8988T (cell line): Measurements from ENCODE around the gene TPBGL.
A peak's percentile ranks its signal among the peaks of the same experiment; 100 is the strongest.

Experiments used
- DNase-seq: peaks from one replicate; pipeline ENCODE4 v3.0.0; 2011

The TPBGL gene

DNA sequence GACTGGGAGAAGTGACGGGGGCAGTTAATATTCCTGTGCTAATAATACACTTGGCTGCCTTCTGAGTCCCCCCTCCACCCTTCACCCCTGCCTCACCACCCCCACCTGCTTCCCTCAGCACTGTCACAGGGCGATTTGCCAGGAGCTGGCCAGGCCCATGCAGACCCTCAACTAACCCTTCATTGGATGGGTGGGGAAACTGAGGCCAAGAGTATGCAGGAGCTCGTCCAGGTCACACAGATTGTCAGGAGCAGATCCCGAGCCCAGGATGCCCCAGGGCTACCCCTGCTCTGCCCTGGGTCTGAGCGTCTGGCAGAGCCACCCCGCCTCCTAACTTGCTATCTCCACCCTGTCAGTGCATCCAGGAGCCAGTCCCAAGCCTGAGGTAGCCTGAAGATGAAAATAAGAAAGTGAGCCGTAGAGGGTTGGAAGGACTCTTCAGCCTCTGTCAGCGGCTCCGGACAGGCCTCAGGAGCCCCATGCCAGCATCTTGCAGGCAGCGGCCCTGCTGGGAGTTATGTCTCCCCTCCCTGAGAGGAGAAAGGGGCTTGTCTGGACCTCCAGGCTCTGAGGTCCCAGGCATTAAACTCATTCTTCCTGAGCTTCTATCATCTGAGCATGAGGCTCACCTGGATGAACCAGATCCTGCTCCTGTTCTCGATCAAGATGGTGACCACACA lies 6.2 kb downstream of the TPBGL start:
- DNase-seq: no peak

DNA sequence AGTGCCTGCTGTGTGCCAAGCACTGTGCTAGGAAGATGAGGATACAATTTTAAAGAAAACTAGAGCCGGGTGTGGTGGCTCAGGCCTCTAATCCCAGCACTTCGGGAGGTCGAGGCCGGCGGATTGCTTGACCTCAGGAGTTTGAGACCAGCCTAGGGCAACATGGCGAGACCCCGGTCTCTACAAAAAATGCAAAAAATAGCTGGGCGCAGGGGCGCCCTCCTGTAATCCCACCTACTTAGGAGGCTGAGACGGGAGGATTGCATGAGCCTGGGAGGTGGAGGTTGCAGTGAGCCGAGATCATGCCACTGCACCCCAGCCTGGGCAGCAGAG lies 8.3 kb downstream of the TPBGL start:
- DNase-seq: no peak

DNA sequence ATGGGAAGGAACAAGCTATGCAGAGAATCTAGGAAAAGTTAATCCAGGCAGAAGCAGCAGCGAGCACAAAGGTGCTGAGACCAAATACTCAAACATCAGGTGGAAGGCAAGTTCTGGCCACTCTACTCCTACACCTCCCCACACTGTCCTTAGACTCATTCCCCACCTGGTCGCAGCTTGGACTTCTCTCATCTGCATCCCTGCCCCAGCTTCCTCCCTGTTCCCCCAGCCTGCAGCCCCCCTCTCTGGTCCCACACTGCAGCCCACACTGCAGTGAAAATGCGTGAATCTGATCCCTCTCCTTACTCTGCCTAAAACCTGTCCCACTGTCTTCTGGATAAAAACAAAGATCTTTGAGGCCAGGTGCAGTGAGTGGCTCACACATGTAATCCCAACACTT lies 9.1 kb downstream of the TPBGL start:
- no peak for DNase-seq

DNA sequence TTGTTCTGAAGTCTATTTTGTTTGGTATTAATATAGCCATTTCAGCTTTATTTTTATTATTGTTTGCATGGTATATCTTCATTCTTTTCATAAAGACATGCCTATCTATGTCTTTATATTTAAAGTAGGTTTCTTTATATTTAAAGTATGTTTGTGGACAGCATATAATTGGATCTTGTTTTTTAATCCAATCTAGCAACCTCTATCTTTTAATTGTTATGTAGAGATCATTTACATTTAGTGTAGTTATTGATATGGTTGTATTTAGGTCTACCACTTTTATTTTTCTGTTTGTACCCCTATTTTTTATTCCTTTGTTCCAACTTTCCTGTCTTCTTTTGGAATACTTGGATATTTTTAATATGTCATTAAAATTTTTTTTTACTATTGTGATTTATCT lies 13.8 kb downstream of the TPBGL start:
- DNase-seq: no peak

DNA sequence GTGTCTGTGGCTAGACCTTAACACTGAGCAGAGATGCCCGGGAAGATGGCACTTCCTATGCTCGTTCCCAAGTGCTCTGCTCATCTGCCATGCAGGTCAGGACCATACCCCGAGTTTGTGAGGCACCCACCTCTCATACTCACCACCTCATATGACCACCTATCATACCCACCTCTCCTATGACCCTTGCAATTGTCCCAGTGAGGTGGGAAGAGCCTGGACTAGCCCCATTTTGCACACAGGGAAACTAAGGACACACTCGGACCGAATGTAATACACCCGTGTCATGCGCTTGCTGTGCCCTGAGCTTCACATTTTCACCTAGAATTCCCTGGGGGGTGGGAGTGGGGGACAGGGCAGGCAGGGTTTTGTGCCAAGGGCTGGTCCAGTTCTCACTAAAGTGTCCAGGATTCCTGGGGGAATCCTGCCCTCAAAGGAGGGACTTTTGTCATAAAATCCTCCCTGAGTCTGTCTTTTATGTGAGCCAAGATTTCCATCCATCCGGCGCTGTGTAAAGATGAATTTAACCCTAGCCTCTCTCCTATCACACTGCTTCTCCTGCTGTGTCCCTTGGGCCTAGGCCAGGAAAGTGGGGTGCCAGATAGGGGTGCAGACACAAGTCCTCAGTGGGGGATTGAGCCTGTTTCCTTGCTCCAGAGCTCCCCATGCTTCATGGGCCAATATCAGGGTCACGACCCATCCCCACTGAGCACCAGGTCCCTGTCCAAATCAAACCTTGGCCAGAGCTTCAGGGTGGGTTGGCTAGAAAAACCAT lies 20.0 kb downstream of the TPBGL start:
- DNase-seq: no peak

DNA sequence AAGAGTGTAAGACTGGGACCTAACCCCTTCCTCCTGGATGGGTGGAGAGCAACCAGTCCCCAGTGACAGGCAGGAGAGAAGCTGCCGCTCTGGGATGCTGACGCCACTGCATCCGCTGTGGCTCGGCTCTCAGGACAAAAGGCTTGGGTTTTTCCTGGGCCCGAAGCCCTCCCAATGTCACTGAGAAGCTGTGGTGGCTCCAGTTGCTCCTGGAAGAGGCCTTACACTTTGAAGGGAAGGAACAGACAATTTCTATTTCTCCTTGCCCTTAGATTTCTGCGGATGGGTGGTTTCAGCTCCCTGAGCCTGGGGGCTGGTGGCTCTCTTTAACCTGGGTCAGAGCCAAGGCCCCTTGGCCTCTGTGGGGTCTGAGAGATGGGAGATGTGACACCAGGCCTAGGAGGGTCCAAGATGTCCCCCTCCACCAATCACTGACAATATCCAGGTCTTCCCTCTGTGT lies 21.4 kb downstream of the TPBGL start:
- peak; percentile 12 for DNase-seq

DNA sequence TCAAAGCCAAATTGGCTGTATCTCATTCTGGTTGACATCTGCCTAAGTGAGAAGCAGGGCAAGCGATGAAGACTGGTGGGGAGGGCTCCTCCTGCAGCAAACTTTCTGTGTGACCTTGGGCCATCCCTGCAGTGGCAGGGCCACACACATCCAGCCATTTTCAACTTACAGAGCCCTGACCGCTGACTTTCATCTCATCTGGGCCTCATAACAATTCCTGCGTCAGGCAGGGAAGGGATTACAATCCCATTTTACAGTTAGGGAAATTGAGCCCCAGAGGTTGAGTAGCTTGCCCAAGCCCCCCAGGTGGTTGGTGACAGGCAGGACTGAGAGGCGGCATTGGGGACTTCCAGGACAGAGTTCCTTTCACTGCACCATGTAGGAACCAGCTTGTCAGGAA lies 21.9 kb downstream of the TPBGL start:
- DNase-seq: no peak

DNA sequence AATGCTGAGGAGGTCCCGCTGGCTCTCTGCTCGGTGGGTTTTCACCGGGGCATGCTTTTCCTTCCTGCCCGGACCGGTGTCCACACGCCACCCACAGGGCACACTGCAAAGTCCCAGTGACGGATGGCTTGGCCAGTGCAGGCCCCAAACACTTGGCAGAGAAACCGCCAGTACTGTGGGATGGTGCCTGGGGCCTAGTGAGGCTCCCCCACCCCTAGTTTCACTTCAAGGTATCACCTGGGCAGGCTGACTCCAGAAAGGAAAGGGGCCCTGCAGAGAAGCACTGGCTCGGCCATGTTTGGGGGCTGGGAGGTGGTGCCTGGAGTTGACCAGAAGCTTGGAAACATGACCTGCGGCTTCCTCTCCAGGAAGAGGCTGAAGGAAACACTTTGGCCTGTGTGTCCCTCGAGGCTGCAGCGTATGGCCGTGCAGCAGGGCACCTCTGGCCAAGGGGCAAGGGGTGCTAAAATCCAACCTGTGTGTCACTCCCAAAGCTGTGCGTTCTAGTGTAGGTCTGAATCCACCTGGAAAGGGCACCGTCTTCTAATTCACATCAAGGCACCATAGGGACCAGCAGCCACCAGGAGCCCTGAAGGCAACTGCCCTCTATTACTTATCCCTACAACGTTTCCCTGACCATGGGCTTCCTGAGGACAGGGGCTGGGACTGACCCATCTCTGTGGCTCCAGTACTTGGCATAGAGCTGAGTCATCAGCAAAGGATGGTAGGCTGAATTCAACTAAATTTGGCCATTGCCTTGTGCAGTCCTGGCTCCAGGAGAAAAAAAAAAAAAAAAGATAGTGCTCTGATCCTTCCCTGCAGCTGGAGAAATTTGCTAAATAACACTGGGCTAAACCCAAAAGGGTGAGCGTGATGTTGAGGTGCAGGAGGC lies 22.6 kb downstream of the TPBGL start:
- DNase-seq: no peak

DNA sequence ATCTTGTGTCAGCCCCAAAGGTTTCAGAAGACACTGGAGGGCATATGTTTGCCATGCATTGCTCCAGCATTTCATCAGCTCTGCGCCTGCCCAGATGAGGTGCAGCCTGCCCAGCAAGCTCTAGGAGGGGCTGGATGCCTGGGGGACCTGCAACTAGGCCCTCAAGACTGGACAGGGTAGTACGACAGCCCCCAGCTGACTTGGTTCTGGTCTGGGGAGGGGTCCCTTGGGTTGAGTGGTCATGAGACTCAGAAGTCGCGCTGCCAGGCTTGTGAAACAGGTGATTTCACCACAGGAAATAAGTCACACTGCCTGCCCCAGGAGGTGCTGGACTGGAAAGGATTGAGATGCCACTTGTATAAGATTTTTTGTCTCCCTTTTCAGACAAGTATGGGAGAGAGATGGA lies 23.4 kb downstream of the TPBGL start:
- DNase-seq: no peak

DNA sequence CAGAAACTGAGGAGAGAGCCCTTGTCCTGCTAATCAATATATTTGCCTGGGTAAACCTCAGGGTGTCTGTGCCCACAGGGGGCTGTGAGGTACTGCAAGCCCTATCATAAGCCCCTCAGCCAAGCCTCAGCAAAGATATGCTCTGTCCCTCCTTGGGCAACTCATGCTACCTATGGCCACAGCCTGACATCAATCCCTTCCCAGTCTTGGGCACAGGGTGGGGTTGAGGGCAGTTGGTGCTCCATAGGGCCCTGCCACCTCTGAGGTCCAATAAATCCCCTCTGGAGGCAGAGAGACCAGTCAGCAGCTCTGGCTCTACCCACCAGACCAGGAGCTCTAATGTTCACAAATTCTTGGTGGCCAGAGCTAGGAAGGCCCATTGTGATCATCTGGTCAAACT lies 23.8 kb downstream of the TPBGL start:
- no peak for DNase-seq

DNA sequence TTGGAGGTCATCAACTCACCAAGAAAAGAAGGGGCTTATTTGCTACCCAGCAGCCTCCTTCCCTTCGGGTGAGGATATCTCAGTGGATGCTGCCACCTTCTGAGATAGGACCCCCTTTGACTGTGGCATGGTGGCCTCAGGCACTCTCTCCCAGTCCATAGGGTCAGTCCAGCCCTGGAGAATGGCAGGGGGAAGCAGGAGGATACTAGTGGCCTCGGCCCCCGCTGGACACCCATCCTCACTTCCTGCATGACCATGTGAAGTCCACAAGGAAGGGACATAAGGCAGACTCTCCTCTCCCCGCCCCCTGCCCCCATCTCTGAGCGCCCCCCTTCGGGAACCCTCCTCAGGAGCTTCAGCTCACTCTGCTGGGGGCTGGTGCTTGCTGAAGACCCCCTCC lies 24.4 kb downstream of the TPBGL start:
- no peak for DNase-seq

DNA sequence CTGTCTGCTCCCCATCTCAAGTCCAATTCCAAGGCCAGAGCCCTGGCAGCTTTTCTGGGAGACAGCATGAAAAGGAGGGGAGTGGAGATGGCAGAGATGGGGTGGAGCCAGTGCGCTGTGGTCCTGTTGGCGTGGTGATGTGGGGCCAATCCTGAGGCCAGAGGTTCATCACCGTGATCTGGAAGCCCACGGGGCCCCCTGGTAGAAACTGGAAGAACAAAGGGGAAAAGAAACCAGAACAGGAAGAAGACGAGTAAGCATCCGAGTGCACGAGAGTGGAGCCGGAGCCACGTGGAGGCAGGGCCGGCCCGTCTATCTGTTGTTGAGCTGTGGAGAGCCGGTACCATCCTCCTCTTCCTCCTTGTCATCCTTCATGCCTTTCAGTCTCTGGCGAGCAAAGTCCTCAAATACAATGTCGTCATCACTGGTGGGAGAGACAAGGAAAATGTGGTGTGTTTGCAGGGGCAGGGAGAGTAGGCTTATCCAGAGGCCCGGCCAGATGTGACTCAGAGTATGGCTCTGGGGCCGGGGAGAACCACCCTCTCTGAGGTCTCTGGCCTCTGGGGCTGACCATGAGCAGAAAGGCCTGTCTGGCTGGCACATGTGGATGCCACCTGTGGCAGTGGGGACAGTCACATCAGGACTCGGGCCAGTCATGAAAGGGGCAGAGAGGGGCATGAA lies 25.4 kb downstream of the TPBGL start:
- no peak for DNase-seq

DNA sequence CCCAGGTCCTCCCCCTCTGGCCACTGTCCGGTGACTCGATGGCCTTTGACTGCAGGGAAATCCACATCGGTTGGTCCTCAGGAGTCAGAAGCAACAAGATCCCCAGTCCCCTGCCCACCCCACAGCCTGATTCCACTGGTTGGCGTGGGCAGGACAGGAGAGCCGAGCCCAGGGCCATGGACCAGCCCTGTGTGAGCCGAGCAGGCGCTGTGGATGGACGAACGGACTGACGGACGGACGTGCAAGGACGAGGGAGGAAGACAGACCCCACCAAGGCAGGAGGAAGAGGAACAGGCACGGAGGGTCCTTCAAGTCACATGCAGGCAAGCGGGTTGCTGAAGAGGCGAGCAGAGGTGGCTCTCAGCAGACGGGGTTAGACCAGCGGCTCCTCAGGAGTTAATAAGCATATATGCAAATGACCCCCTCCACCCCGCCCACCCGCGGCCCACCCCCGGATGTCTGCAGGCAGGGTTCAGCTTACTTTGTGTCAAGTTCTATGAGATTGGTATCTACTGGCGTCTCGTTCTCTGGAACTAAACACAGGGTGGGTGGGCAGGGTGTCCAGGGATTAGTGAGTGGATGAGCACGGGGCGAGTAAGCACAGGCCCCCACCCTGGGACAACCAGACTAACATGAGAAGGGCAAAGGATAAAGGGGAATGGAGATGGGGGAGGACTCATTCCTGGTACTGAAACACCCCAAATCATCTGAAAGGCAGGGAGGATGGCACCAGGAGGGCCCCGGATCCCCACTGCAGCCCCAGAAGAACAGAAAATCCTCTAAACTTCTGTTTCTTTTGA lies 26.8 kb downstream of the TPBGL start:
- no peak for DNase-seq

DNA sequence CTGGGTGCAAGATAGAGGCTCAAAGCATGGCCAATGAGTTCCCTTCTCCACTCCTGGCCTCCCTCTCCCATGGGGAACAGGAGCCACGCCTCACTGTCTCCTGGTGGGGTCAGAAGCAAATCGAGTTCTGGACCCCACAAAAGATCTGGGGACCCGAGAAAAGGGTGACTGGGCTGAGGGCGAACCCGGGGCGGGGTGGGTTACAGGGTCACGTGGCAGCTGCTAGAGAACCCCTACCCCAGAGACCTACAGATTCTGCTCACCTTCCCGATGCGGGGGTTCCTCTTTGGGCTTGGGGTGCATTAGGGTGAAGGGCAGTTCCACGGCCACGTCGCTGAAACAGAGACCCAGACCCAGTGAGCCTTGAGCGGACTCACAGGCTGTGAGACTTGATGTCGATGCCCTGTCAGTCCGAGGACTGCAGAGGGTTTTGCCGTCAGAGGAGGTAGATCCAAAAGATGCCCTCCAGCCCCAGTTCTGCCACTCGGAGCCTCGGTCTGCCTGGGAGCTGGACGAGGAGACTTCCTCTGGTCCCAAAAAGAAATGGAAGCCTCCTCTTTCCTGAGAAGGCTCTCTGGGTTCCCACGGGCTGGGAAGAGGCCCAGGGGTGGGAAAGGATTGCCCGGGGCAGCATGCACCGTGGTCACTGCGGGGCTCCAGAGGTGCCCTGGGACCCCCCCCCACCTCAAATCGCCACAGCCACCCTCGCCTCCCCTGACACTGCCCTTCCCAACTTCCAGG lies 28.2 kb downstream of the TPBGL start:
- no peak for DNase-seq

DNA sequence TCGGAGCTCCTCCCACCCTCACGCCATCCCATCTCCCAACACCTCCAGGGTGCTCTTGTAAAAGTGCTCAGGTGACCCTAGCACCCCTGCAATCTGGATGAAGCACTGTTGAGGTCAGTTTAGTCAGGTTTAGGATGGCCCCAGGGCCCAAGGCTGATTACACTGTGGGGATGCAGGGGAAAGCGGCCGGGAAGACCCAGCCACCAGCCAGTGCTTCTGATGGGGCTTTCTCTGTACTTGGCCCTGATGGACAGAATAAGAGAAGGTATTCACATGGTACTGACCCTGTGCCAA lies 28.7 kb downstream of the TPBGL start:
- no peak for DNase-seq

DNA sequence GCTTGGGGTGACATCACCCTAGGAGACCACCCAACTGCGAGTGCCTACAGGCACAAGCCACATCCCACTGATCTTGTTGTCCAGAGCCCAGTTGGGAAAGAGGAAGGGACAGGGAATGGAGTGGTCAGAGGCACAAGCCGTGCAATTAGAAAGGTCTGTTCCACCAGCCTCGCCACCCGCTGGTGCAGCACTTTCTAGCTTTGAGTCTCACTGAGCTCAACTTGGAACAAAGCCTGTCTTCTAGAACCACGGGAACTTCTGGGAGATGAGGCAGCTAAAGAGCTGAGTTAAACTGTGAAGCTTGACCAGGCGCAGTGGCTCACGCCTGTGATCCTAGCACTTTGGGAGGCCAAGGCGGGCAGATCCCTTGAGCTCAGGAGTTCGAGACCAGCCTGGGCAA lies 29.3 kb downstream of the TPBGL start:
- no peak for DNase-seq

DNA sequence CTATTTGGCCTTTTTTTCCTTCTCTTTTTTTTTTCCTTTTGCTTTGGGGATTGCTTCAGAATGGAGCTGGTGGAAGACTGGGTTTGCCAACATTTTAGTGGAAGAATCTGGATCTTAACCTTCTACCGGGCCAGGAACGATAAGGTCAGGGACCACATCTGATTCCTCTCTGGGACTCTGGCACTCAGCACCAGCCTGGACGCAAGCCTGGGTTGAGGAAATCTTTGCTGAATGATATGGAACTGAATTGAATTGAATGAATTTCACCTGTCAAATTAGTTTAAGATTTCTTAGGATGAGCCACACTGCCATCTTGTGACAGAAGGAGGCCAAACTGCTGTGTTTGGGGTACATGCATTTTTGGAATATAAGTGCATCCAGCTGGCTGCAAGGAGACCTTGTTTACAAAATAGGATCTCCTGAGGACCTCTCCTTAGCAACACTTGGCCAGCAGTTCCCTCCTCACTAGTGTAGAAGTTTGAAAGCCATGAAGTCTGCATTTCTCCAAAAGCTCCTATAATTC lies 30.4 kb downstream of the TPBGL start:
- no peak for DNase-seq

DNA sequence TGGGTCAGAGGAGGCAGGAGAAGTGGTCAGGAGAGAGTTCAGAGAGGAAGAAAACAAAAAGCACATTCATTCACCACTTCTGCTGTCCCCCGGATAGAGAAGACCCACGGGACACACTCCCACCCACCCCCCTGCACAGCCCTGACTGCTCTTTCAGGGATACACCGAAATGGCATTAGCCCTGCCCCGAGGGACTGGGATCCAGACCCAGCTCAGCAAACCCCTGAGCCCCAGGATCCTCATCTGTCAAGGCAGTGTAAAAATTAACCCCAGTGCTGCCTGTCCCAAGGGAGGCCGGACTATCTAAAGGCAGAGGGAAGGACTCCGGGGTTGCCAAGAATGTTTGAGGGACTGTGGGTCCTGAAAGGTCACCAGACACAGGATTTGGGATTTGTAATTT lies 31.2 kb downstream of the TPBGL start:
- DNase-seq: no peak

DNA sequence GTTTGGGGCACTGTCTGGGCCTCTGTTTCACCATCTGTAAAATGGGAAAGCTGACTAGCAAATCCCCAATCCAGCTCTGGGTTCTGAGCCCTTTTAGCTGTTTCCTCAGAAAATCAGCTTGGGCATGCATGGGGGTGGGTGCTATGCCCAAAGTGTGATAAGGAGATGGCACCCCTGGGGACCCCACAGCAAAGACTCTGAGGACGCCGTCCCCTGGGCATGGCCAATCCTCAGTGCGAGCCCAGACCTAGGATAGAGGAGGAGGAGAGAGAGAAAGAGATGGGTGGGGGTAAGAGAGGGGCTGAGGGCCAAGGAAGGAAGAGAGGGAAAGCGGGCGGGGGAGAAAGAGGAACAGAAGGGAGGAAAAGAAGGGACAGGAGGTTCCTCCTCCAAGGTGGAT lies 31.8 kb downstream of the TPBGL start:
- DNase-seq: no peak

DNA sequence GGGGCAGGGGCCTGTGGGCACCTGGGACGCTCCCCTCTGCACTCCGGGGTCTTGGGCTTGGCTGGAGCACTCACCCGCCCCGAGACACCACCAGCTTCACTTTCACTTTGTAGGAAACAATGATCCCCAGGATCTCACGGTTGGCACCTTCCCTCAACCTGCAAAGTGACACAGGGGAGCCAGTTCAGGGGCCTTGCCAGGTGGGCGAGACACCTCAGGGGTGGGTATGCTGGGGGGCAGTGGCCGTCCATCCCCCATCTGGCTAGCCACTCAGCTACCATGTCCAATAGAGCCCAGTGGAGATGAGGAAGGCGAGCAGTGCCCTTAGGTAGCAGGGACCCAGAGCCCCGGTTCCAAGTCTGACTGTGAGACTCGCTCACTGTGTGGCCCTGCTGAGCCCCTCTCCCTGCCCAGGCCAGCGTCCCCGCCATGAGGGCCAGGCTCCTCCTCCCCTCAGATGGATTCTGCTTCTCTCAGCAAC lies 32.3 kb downstream of the TPBGL start:
- no peak for DNase-seq
